ENCODE data around the gene ZNF576.
"Not testable (repeated sequence)": the region's sequence is repeated elsewhere in the genome, so short reads cannot be mapped to it uniquely, and the experiment has no call there.

ZNF576 gene

DNA sequence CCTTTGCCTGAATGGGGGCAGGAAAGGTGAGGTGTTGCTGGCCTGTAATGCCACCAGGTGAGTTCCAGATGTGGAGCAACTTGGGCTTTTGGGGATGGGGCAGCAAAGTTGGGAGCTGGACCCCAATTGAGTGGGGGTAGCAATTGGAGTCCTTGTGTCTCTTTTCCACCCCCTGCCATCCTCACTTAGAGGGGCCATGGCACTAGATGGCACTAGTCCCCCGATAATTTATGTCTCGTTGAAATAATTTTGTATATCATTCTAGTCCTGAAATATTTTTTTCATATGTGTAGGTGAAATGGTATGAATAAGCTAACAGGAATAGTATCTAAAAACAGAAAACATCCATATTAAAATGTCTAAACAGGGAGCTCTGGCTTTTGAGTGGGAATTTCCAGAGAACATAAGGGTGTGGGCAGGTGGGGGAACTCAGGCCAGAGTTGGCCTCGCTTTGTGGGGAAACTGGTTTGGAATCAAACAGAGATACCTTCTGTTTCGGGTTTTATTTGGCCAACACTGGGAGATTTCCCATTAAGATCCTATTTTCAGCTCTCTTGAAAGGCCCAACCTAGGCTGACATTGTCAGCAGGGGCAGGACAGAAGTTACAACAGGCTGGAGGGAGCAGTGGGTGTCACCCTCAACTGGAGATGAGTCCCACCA, 3.4 kb downstream of the ZNF576 start:
- no peak for DNase-seq (ENCODE audit: low spot score)

DNA sequence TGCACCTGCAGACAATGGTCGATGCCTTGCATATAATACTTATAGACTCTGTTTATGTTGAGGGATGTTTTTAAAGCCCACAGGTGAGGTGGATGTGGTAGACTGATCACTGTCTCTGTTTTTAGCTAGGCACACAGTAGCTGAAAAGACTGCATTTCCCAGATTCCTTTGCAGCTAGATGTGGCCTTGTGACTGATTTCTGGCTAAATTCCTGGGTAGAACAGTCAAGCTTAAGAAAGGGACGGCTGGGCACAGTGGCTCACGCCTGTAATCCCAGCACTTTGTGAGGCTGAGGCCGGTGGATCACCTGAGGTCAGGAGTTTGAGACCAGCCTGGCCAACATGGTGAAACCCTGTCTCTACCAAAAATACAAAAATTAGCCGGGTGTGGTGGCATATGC, 3.9 kb downstream of the ZNF576 start:
- not testable (repeated sequence) for DNase-seq (ENCODE audit: low spot score)

DNA sequence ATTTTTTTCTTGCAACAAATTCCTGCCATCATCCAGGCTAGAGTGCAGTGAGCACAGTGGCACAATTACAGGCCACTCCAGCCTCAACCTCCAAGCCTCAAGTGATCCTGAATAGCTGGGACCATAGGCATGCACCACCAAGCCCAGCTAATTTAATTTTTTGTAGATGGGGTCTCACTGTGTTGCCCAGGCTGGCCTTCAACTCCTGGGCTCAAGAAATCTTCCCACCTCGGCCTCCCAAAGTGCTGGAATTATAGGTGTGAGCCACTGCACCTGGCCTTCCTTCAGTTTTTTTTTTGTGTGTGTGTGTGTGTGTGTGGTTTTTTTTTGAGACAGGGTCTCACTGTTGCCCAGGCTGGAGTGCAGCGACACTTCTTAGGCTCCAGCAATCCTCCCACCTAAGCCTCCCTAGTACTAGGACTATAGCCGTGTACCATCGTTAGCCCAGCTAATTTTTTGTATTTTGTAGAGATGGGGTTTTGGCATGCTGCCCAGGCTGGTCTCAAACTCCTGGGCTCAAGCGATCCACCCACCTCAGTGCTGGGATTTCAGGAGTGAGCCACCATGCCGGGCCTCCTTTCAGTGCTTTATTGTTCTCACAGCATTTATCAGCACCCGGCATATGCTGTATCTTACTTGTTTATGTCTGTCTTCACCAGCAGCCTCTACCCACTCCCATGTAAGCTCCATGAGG, 9.6 kb downstream of the ZNF576 start:
- DNase-seq (ENCODE audit: low spot score), result no peak

DNA sequence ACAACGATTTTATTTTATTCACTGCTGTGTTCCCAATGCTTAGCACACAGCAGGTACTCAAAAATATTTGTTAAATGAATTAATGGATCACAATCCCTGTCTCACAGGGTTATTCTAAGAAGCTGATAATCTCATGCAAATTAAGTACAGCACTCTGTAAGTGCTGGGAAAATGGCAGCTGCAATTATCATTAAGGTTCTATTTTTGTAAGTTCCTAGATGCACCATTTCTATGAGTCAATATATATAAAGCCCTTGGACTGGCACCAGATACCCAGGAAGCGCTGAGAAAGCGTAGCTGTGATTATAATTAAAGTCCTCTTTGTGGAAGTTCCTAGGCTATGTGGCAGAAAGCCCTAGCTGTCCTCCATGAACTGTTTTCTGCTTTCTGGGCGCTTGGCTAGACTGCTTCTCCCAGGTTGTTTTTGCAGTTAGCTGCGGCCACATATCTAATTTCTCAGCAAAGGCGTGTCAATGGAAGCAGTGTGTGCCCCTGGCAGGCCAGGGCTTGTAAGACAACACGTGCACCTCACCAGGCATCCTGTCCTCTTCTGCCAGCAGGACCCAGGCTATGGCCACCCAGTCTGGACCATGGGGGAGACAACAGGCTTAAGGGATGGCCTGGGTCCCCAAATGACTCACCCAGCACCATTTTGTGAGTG, 10.3 kb downstream of the ZNF576 start:
- no peak for DNase-seq (ENCODE audit: low spot score)

DNA sequence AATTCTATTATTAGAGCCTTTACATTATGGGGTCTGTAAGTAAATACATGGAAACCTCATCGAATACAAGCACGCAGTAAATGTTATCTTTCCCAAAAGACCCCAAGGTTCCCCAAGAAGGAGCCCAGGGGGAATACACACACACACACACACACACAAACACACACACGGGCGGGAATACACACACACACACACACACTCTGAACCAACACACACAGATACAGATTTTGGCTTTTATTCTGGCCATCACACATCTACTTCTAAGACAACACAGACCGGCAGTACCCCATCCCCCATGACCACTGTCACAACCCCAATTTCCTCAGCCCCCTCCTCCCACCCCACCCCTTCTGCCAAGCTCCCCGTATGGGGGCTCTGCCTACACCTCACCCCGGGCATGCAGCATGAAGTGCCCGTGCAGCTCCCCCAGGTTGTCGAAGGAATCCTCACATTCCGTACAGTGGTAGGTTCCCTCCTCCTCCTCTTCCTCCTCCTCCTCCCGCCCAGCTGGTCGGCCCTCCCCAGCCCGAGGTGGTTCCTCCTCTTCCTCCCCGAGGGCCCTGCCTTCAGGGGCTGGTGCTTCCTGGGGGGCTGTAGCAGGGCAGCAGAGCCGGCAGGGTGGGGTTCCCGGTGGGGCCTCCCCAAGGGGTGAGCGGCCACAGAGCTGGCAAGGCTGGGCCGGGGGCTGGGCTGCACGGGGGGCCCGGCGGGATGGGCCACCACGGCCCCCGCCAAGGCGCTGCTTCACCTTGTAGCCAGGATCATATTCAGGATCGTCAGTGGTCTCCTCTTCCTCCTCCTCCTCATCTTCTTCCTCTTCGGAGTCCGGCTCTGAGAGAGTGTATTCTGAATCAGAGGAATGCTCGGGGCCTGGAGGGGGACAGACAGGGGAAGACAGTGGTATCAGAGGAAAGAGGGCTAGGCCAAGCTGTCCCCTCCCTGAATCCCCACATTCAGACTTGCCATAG, 11.1 kb downstream of the ZNF576 start:
- no peak for DNase-seq (ENCODE audit: low spot score)

DNA sequence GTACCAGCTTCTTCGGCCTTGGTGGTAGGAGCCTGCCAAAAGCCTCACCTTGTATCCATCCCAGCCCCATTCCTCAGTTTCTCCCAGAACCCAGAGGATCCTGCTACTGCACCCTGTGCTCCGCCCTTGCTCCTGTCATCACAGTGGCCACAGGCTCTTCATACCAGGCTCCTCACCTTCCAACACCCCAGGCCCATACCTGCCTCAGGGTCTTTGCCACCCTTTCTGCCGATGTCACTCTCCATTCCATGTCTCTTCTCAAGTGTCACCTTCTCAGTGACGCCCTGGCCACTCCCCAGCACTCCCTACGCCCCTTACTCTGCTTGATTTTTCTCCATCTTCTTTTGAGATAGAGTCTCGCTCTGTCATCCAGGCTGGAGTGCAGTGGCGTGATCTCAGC, 13.5 kb downstream of the ZNF576 start:
- no peak for DNase-seq (ENCODE audit: low spot score)

DNA sequence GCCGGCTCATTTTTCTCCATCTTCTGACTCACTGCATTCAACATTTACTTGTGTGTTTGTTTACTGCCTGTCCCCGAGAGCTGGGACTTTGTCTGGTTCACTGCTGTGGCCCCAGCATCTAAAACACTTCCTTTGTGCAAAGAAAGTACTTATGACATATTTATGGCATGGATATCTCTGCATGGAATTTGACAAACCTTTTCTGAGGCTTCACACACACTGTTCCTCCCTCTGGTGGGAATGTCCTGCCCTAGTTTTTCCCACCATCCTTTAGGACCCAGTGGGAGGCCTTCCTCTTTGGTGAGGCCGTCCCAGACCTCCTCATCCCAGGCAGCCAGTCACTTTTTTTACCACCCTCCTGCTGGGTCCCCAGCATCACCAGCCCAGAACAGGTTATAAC, 14.1 kb downstream of the ZNF576 start:
- no peak for DNase-seq (ENCODE audit: low spot score)

DNA sequence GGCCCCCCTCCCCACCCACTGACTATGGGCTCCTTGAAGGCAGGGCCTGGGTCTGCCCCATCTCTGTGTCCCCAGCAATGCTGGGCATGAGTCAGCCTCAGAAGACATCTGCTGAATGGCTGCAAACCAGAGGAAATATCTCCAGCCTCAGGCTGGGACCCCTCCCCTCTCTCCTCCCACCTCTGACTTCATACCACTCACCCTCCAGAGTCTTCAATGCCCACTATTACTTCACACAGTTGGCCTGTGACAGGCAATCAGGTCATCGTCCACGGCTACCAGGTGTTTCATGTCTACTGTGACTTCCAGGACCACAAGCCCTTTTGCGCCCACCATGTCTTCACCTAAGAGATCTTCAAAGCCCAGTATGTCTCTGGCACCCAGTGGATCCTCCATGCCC, 15.4 kb downstream of the ZNF576 start, which contains the start of gene SRRM5:
Gene SRRM5 (plus strand): TSS at position 301 of the 400 bp plus-strand sequence. CDS start 34 bp downstream, at position 335.
- no peak for DNase-seq (ENCODE audit: low spot score)

DNA sequence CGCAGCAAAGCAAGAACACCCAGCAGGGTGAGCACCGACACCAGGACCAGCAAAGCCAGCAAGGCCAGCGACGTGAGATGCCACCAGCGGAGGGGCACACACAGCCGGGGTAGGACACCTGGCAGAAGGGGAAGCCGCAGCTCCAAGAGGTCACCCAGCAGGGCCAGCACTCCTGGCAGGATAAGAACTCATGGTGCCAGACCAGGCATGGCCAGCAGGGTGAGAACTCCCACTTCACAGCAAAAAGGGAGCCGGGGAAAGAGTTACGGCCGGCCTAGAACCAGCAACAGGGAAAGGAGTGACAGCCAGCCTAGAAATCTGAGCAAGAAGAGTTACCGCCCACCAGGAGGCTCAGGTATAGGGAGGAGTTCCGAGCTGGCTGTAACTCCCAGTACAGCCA, 16.0 kb downstream of the ZNF576 start:
- DNase-seq (ENCODE audit: low spot score), result no peak

DNA sequence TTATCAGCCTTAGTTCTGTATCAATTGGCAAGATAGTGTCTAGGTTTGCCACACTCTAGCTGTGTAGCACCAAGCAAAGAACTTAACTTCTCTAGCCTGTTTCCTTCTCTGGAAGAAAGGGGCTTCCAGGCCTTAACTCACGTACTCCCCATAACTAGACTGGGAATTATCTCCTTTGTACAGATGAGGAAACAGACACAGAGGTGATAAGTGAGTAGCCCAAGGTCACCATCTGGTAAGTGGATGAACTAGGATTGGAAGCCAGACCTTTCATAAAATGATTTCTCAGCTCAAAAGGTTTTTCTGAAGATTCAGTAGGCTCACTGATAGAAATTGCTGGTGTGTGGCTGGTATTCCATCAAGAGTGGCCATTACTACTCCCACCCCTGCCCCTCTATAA, 19.9 kb downstream of the ZNF576 start:
- DNase-seq (ENCODE audit: low spot score), result no peak

DNA sequence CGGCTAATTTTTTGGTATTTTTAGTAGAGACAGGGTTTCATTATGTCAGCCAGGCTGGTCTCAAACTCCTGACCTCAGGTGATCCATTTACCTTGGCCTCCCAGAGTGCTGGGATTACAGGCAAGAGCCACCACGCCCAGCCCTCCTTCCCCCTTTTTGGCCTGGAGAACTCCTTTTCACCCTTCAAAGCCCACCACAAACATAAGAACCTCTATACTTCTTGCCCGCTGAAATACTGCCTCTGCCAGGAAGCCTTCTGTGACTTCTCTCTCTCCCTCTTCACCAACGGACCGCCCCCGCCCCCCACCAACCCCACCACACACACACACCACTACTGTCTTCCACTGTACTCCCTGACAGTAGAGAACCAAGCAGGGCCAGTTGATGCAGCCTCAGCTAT, 20.6 kb downstream of the ZNF576 start:
- DNase-seq (ENCODE audit: low spot score), result no peak

DNA sequence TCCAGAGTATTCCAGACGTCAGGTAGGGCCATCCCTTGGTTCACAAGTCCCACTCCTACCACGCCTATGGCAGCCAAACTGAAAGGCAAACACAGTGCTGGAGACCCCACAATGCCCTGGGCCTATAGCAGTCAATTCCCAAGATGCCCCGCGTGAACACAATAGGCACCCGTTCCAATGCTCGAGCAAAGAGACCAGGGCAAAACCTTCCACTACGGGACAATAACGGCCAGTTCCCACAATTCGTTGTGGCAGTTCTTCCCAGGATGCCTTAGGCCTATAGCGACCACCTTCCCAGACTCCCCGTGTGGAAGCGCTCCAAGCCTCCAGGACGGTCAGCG, 22.5 kb downstream of the ZNF576 start:
- DNase-seq (ENCODE audit: low spot score), result no peak

DNA sequence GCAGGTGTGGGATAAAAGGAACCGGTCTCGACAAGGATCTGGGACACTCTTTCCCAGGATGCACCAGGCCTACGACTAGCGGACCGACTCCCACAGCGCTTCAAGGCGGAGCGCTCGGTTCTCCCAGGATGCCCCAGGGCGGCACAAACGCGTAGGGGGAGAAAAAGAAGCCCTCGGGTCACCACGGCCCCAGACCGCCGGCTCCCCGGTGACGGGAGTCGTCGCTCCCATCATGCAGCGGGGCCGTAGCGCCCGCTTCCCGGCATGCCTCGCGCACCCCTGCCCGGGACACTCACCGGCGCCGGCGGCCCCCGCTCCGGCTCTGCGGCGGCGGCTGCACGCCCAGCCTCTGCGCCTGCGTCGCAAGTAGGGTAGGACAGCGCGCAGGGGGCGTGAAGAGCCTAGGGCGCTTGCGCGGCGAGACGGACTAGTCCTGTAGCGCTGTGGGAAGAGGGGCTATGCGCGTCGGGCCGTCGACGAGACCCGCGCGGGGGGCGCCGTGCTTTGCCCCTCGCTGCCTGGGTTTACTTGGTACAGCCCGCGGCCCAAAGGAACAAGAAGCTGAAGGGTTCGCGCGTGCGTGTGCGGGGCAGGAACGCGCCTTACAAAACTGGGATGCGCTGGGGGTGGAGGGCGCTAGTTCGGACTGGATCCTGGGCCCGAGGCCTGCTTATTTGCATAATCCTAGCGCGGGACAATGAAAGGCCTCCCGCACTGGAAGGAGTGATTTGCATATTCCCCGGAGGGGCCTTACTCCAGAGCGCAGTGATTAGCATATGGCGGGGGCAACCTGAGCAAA, 23.1 kb downstream of the ZNF576 start, which contains the start of gene ZNF428:
Gene ZNF428 (minus strand): TSS at position 368 of the 799 bp plus-strand sequence. CDS start 5,325 bp downstream, outside the sequence.
- DNase-seq (ENCODE audit: low spot score), result peak; percentile 92

DNA sequence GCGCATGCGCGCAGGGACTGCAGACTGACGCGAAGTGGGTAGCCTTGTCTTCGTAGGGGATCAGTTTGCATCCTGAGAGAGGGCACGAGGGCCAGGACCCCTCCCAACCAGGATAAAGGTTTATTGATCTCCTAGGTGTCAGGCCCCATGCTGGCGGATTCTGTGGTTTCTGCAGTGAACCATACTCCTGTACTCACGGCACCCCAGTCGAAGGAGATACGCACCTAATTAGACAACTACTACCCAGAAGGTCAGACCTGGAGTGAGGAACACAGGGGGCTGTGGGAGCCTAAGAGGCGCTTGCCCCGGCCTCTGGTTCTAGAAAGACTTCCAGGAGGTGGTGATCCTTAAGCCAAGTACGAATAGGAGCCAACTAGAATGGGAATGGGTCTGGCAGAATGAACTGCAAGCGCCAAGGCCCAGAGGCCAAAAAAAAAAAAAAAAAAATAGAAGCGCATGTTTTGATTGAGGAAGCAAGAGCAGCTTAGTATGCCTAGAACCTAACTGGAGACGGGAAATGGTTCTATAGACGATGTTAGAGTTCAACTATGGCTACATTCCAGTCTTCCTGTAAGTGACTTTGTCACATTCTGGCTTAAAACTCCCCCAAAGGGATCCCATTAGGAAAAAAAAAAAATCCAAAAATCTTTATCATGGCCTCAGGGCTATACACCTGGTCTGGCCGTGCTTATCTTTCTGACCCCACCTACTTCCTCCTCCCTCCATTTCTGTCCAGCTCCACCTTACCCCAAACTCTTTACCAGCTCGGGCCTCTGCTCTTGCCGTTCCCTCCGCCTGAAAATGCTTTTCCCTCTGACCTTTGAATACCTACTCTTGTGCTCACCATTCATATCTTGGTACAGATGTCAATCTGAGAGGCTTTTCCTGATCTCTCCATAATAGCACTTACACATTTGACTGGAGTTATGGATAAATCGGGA, 23.9 kb downstream of the ZNF576 start:
- DNase-seq (ENCODE audit: low spot score), result no peak

DNA sequence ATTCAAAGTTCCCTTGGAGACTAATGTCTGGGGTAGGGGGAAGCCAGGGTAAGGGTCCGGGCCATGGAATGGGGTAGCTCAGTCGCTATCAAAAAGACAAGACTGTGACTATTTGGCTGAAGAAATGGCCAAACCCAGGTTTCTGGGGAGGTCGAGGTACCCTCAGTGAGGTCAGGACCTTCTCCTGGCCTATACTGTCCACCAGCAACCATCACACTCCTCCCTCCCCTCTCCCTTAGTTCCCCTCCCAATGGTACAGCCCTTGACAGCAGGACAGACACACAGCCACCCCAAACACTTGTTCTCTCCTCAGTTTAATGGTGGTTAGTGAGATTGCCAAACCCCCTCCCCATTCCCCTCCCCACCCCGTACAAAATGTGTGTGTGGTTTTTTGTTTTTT, 25.7 kb downstream of the ZNF576 start:
- no peak for DNase-seq (ENCODE audit: low spot score)

DNA sequence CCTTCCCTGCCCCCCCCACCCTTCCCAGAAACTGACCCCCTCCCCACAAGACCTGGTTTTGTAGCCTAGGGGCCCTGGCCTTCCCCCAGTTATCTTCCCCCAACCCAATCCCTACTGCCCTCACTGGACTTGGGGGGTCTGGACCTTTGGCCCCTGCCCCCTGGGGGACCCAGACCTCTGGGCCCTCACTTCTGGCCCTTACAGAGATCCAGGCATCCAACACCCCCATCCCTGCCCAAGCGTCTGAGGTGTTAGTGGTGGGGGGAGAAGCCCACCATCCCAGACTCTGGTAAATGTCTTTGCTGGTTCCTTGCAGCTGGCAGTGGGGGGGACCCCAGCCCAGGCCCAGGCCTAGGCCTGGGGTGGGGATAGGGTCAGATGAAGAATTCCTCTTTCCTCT, 26.6 kb downstream of the ZNF576 start:
- no peak for DNase-seq (ENCODE audit: low spot score)

DNA sequence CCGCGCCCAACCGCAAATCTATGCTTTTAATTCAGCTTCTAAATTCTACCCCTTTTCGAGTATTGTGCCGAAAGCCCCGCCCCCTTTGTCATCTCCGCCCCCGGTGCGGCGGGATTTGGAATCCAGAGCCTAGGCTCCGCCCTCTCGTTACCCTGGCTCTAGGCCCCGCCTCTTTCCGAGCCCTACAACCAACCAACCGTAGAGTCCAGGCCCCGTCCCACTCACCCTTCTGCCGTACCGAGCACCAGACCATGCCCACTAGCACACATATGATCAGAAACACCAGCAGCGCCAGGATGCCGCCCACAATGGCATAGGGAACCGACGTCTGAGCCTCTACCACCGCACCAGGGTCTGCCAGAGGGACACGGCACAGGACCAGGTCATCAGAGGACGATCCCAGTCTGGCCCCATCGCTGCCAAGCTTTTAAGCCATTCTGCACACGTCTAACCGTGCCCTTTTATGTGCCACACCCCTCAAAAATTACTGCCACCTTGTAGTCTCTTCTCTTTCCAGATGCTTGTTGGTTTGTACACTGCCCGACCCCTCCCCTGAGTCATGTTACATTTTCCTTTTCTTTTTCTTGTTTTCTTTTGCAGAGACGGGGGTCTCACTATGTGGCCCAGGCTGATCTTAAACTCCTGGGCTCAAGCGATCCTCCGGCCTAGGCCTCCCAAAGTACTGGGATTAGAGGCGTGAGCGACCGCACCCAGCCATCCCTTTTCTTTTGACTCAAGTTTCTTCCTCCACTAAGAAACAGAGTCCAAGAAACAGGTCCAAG, 27.7 kb downstream of the ZNF576 start:
- DNase-seq (ENCODE audit: low spot score), result no peak

DNA sequence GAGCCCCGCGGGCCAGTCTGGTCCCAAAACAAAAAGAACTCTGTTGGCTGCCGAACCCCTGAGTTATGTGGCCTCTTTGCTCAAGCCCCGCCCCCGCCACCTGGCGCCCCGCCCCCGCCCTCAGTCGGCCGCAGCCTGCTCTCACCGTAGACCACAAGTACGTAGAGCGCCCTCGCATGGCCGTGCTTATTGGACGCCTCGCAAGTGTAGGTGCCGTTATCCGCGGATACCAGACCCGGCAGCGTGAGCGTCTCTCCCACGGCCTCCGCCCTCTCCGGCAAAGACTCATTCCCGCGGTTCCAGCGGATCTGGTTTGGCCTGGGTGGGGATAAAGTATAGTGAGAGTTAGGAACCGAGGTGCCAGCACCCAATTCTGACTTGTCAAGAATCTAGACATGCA, 28.5 kb downstream of the ZNF576 start:
- DNase-seq (ENCODE audit: low spot score), result no peak

DNA sequence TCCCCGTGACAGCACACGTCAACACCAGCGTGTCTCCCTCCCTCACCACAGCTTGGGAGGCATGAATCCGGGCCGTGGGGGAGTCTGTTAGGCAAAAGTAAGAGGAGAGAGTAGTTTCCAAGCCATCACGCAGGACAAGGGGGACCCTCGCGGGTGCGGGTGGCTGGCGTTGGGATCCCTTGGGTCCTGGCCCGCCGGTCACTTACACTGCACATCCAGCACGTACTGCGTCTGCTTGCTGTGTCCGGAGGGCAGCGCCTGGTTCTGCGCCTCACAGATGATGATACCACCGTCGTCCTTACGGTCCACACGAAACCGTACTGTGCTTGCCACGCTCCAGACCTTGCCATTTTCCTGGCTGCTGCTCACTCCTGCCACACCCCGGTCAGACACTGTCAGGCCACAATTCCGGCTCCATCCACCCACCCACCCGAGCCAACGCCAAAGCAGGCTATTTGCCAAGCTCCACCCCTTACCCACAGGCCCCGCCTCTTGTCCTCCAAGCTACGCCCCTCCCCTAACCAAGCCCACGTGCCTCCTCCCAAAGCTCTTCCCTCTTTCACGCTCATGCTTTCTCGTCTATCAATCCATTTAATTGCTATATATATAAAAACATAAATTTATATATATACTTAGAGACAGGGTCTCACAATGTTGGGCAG, 29.7 kb downstream of the ZNF576 start:
- no peak for DNase-seq (ENCODE audit: low spot score)
